ENCODE measurements around the gene CNFN.

DNA sequence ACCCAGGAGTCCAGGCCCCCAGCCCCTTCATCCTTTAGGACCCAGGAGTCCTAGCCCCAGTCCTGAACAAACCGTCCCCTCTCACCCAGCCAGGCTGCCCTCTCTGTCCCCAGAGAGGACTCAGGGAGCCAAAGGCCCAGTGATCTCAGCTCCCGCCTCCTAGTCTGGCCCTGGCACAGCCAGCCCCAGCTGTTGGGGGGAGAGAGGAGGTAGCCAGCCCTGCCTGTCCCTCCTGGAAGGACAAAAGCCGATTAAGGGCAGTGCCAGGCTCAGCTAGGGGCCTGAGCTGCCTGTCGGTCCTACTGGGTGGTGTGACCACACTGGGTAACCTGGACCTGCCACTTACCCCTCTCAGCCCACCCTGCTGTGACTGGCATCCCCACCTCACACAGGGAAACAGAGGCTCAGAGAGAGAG lies 22.6 kb upstream of the CNFN start:
- no peak for TF ChIP-seq EP300 (IDR thresholded peaks at IDR 0.05)
- TF ChIP-seq, protein P1, sequence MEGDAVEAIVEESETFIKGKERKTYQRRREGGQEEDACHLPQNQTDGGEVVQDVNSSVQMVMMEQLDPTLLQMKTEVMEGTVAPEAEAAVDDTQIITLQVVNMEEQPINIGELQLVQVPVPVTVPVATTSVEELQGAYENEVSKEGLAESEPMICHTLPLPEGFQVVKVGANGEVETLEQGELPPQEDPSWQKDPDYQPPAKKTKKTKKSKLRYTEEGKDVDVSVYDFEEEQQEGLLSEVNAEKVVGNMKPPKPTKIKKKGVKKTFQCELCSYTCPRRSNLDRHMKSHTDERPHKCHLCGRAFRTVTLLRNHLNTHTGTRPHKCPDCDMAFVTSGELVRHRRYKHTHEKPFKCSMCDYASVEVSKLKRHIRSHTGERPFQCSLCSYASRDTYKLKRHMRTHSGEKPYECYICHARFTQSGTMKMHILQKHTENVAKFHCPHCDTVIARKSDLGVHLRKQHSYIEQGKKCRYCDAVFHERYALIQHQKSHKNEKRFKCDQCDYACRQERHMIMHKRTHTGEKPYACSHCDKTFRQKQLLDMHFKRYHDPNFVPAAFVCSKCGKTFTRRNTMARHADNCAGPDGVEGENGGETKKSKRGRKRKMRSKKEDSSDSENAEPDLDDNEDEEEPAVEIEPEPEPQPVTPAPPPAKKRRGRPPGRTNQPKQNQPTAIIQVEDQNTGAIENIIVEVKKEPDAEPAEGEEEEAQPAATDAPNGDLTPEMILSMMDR (IDR thresholded peaks at IDR 0.05): no peak

Measured in ovary (tissue), 3 donors.